Naive thymus-derived CD4-positive, alpha-beta T cell (primary cell): ENCODE measurements around the gene C1orf159. TPM values are rescaled to one million over a fixed set of nuclear protein-coding genes. Genes with fewer than 3 reads are reported as not detected.

Experiments used
- ATAC-seq: fragments of 150-1000 bp; cut with Tn5 transposase; 2 replicates; pipeline ENCODE4 v1.10.0; 2021; ENCODE audit warnings: mild to moderate bottlenecking, moderate library complexity
- CTCF ChIA-PET: fragments of 350-600 bp; sonication (Branson Sonifier 250); formaldehyde crosslinking; loops from one replicate; lab custom pipeline; 2021; ENCODE audit warnings: antibody characterized with exemption; lab: Charles Lee
- POLR2A ChIA-PET: fragments of 350-600 bp; sonication (Branson Sonifier 250); formaldehyde crosslinking; loops from one replicate; lab custom pipeline; 2021; ENCODE audit warnings: antibody characterized with exemption, inconsistent platforms; lab: Charles Lee
- DNase-seq, 9 donors: peaks; one replicate each; pipeline versions ENCODE4 v3.0.0 to v3.0.0-alpha.2; 2020 to 2022; ENCODE audit warnings: mixed read lengths in 1 of 9
- H3K27ac ChIP-seq: one replicate; pipeline ENCODE4 v1.7.0; 2013; ENCODE audit warnings: mild to moderate bottlenecking, low read depth, low read length, moderate library complexity
- H3K27me3 ChIP-seq, 2 donors: one replicate each; pipeline ENCODE4 v1.7.0; 2013; ENCODE audit warnings: low read length in 2 of 2, mild to moderate bottlenecking in 2 of 2, moderate library complexity in 2 of 2; ENCODE audit not compliant: control insufficient read depth in 2 of 2, insufficient read depth in 2 of 2
- H3K36me3 ChIP-seq, 3 experiments: 1 replicate in 2 of 3; 2 replicates in 1 of 3; pipeline ENCODE4 v1.7.0; 2013; ENCODE audit warnings: low read length in 3 of 3, mild to moderate bottlenecking in 3 of 3, moderate library complexity in 1 of 3; ENCODE audit not compliant: insufficient read depth in 3 of 3, control insufficient read depth in 2 of 3
- H3K4me1 ChIP-seq, 2 donors: one replicate each; pipeline ENCODE4 v1.7.0; 2013; ENCODE audit warnings: low read length in 2 of 2, mild to moderate bottlenecking in 2 of 2, moderate library complexity in 1 of 2; ENCODE audit not compliant: control insufficient read depth in 2 of 2, insufficient read depth in 2 of 2
- H3K4me3 ChIP-seq: 2 replicates; pipeline ENCODE4 v1.7.0; 2013; ENCODE audit warnings: mild to moderate bottlenecking, low read length
- H3K9me3 ChIP-seq, 3 experiments: 1 replicate in 2 of 3; 2 replicates in 1 of 3; pipeline ENCODE4 v1.7.0; 2013; ENCODE audit warnings: low read length in 3 of 3; ENCODE audit not compliant: control insufficient read depth in 2 of 3
- H3K27ac Mint-ChIP-seq, 9 donors: one replicate each; pipeline ENCODE4 v1.8.0; 2020 to 2022; ENCODE audit warnings: mixed read lengths in 9 of 9, mild to moderate bottlenecking in 8 of 9, moderate library complexity in 5 of 9, inconsistent platforms in 2 of 9
- H3K27me3 Mint-ChIP-seq, 5 donors: one replicate each; pipeline ENCODE4 v1.8.0; 2021 to 2022; ENCODE audit warnings: mixed read lengths in 5 of 5, mild to moderate bottlenecking in 1 of 5
- H3K36me3 Mint-ChIP-seq, 5 donors: one replicate each; pipeline ENCODE4 v1.8.0; 2020 to 2022; ENCODE audit warnings: mixed read lengths in 5 of 5, mild to moderate bottlenecking in 3 of 5, inconsistent platforms in 1 of 5
- H3K4me1 Mint-ChIP-seq, 7 donors: one replicate each; pipeline ENCODE4 v1.8.0; 2020 to 2022; ENCODE audit warnings: mixed read lengths in 7 of 7, mild to moderate bottlenecking in 3 of 7, inconsistent platforms in 1 of 7
- H3K4me3 Mint-ChIP-seq, 10 donors: one replicate each; pipeline ENCODE4 v1.8.0; 2020 to 2022; ENCODE audit warnings: mild to moderate bottlenecking in 10 of 10, mixed read lengths in 10 of 10, moderate library complexity in 6 of 10, inconsistent platforms in 2 of 10
- H3K9me3 Mint-ChIP-seq, 11 donors: one replicate each; pipeline ENCODE4 v1.8.0; 2020 to 2022; ENCODE audit warnings: mixed read lengths in 11 of 11, mild to moderate bottlenecking in 4 of 11, inconsistent platforms in 1 of 11, moderate library complexity in 1 of 11
- intact Hi-C, 2 donors: fragments of 100-400 bp; cut with micrococcal nuclease; formaldehyde crosslinking; loops; one replicate each; pipeline ENCODE4 v1.15.1; 2023
- polyA plus RNA-seq, 2 donors: library from polyadenylated mRNA; unstranded; fragments of 300-500 nt; fragmentation: Illumina TruSeq; gene quantifications; one replicate each; pipeline ENCODE4 v1.2.3, GENCODE V29; 2021
- total RNA-seq, 6 experiments: library from RNA in 5 of 6; stranded (reverse) in 5 of 6; gene quantifications; 1 replicate in 5 of 6; 2 replicates in 1 of 6; pipeline ENCODE4 v1.2.3 and lab custom pipeline; 2021 to 2026

C1orf159 gene
- total and polyA plus RNA-seq, 7 experiments from 2014 or later = 6.4 to 21.9 (median 19.2) TPM

DNA sequence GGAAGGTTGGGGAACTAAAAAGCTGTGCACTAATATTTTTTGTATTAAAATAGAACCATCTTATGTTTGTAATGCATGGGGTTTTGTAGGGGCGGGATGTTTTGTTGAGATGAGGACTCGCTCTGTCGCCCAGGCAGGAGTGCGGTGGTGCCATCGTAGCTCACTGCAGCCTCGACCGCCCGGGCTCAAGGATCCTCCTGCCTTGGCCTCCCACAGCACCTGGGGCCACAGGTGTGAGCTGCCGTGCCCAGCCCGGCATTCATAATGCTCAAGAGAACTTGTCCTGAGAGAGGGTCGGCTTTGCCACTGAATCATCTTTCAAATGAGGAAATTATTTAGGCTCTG is 3.0 kb upstream of the C1orf159 start:
- ChIA-PET POLR2A (no interaction called here), CTCF (interaction anchor here (1.6 kb wide), 1 partner anchor 173 kb away, joined by 6 read pairs; no protein-coding TSS in a partner anchor)
- peaks cover 8 to 10% of the 10 kb centered on the region in 2 donors for H3K4me1 ChIP-seq
- Mint-ChIP-seq H3K27ac (no peak overlapping the region), H3K4me1 (peaks cover 0 to 24% (median 8%) of the 10 kb centered on the region in 7 donors), H3K36me3 (peaks cover 0 to 5% (median 0%) of the 10 kb centered on the region in 5 donors), H3K4me3 (no peak overlapping the region), H3K9me3 (no peaks in the 10 kb centered on the region), H3K27me3 (peaks cover 0 to 15% (median 0%) of the 10 kb centered on the region in 5 donors)
- no peak for DNase-seq
- no peak overlapping the region for H3K4me3 ChIP-seq
- no peaks in the 10 kb centered on the region for H3K9me3 ChIP-seq
- no peak overlapping the region for H3K27ac ChIP-seq
- H3K36me3 ChIP-seq = no peaks in the 10 kb centered on the region
- H3K27me3 ChIP-seq = no peaks in the 10 kb centered on the region
- intact Hi-C loops = loop anchor here in 1 of 2 donors (10.0 kb wide), 1 partner anchor 496 kb away; the partner anchor contains the start of gene MIB2
- no peak for ATAC-seq

- CTCF ChIA-PET = no interaction called here
- no peaks in the 10 kb centered on the region for H3K27me3 ChIP-seq
Measured at GRCh38 chr1:1118011-1118875, 2.4 kb upstream of the C1orf159 start.

GRCh38 chr1:1117469-1117831 is 1.6 kb upstream of the C1orf159 start:
- Mint-ChIP-seq H3K4me1 (peaks cover 0 to 18% (median 13%) of the 10 kb centered on the region in 7 donors), H3K4me3 (peak overlapping the region in 9 of 10 donors; percentile 27 to 88 (median 58)), H3K27ac (peak overlapping the region in 1 of 9 donors; percentile 14), H3K36me3 (peaks cover 9 to 17% (median 10%) of the 10 kb centered on the region in 5 donors), H3K9me3 (peaks cover 0 to 9% (median 4%) of the 10 kb centered on the region in 11 donors), H3K27me3 (peaks cover 0 to 13% (median 0%) of the 10 kb centered on the region in 5 donors)
- no peak overlapping the region for H3K4me3 ChIP-seq
- DNase-seq (peak in 1 of 9 donors; percentile 26), ATAC-seq (no peak)
- peaks cover 0 to 10% (median 0%) of the 10 kb centered on the region in 3 experiments for H3K9me3 ChIP-seq
- CTCF ChIA-PET = no interaction called here
- no peak overlapping the region for H3K27ac ChIP-seq
- POLR2A ChIA-PET = interaction anchor here (0.9 to 1.1 kb wide), 2 partner anchors 263 to 662 kb away, joined by 3 read pairs; no protein-coding TSS in a partner anchor
- intact Hi-C loops = loop anchor here (2.0 to 10.0 kb wide), 3 partner anchors 77 to 497 kb away; partner anchors contain the start of gene MIB2 (in 1 of the 2)
- H3K4me1 ChIP-seq = peaks cover 7 to 8% of the 10 kb centered on the region in 2 donors
- peaks cover 0 to 7% (median 0%) of the 10 kb centered on the region in 3 experiments for H3K36me3 ChIP-seq
- no peaks in the 10 kb centered on the region for H3K27me3 ChIP-seq

More at GRCh38 chr1:1118011-1118875, 2.4 kb upstream of the C1orf159 start:
- Histone ChIP-seq H3K27ac (no peak overlapping the region), H3K4me3 (no peak overlapping the region), H3K9me3 (peaks cover 0 to 6% (median 0%) of the 10 kb centered on the region in 3 experiments), H3K4me1 (peaks cover 8 to 10% of the 10 kb centered on the region in 2 donors), H3K36me3 (peaks cover 0 to 3% (median 0%) of the 10 kb centered on the region in 3 experiments)
- Mint-ChIP-seq H3K9me3 (peaks cover 0 to 5% (median 2%) of the 10 kb centered on the region in 11 donors), H3K36me3 (peaks cover 4 to 10% (median 4%) of the 10 kb centered on the region in 5 donors), H3K27ac (no peak overlapping the region), H3K4me1 (peaks cover 0 to 19% (median 12%) of the 10 kb centered on the region in 7 donors), H3K27me3 (peaks cover 0 to 13% (median 0%) of the 10 kb centered on the region in 5 donors), H3K4me3 (peak overlapping the region in 3 of 10 donors; percentile 58 to 88 (median 65))
- no peak for DNase-seq
- no peak for ATAC-seq
- POLR2A ChIA-PET = no interaction called here
- intact Hi-C loops = loop anchor here in 1 of 2 donors (10.0 kb wide), 1 partner anchor 497 kb away; the partner anchor contains the start of gene MIB2

DNA sequence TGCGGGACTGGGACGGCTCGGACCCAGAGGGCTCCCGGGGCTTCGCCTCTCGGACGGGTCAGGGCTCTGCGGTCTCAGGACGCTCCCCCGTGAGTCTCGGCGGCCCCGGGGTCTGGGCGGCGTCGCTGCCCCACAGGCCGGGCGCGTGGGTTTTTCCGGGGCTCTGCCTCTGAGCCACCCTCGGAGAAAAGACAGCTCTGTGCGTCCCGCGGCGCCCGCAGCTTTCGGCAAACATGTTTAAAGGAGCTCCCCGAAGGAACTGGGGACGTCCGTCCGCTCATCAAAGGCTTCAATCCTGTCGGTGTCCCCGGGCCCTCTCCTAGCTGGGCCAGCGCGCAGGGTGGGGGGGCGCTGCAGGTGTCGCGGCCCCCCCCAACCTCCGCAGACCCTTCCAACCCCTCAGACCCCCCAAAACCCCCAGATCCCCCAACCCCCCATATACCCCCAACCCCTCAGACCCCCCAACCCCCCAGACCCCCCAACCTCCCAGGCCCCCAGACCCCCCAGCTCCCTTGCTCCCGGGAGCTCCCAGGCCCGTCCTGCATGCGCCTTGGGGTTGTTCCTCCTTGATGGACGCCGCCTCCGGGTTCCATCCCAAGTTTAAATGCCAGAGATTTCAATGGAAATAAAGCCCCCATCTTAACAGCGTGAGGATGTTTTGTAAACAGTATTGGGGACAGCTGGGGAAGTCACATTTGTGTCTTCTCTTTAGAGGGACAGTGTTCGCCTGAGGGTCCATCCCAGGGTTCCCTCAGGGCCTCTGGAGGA is 996 bp upstream of the C1orf159 start:
- H3K4me1 ChIP-seq = peaks cover 2 to 4% of the 10 kb centered on the region in 2 donors
- peak overlapping the region; percentile 71 for H3K27ac ChIP-seq
- Mint-ChIP-seq H3K27ac (peak overlapping the region in 1 of 9 donors; percentile 25), H3K9me3 (peaks cover 0 to 13% (median 5%) of the 10 kb centered on the region in 11 donors), H3K4me3 (peak overlapping the region in 9 of 10 donors; percentile 48 to 88 (median 57)), H3K36me3 (peaks cover 11 to 22% (median 15%) of the 10 kb centered on the region in 5 donors), H3K27me3 (peaks cover 0 to 13% (median 0%) of the 10 kb centered on the region in 5 donors), H3K4me1 (peaks cover 0 to 20% (median 13%) of the 10 kb centered on the region in 7 donors)
- peaks cover 0 to 12% (median 0%) of the 10 kb centered on the region in 3 experiments for H3K36me3 ChIP-seq
- peak overlapping the region; percentile 47 for H3K4me3 ChIP-seq
- intact Hi-C loops = loop anchor here (1.0 to 10.0 kb wide), 19 partner anchors 27 to 802 kb away; partner anchors contain the start of genes AURKAIP1 (in 2 of the 2), B3GALT6 (in 2 of the 2), ISG15 (in 2 of the 2) and PUSL1 (in 2 of the 2)
- peak in 5 of 9 donors; percentile 26 to 58 (median 32) for DNase-seq
- H3K27me3 ChIP-seq = no peaks in the 10 kb centered on the region
- ChIA-PET POLR2A (interaction anchor here (0.9 to 1.1 kb wide), 3 partner anchors 28 to 663 kb away, joined by 3 read pairs; no protein-coding TSS in a partner anchor), CTCF (interaction anchor here (1.0 kb wide), 1 partner anchor 256 kb away, joined by 3 read pairs; no protein-coding TSS in a partner anchor)
- ATAC-seq = no peak
- H3K9me3 ChIP-seq = peaks cover 0 to 10% (median 0%) of the 10 kb centered on the region in 3 experiments

- Histone ChIP-seq H3K9me3 (peaks cover 0 to 10% (median 0%) of the 10 kb centered on the region in 3 experiments), H3K4me1 (peaks cover 0 to 4% of the 10 kb centered on the region in 2 donors), H3K4me3 (no peak overlapping the region), H3K36me3 (peaks cover 0 to 13% (median 0%) of the 10 kb centered on the region in 3 experiments), H3K27ac (peak overlapping the region; percentile 76), H3K27me3 (no peaks in the 10 kb centered on the region)
- H3K4me3 Mint-ChIP-seq = peak overlapping the region; percentile 73 to 88 (median 81)
- DNase-seq (peak in 1 of 9 donors; percentile 22), ATAC-seq (no peak)
- CTCF ChIA-PET = no interaction called here
- POLR2A ChIA-PET = interaction anchor here (1.0 kb wide), 1 partner anchor 260 kb away, joined by 3 read pairs; the partner anchor contains the start of gene AURKAIP1
- peaks cover 0 to 20% (median 13%) of the 10 kb centered on the region in 7 donors for H3K4me1 Mint-ChIP-seq
- intact Hi-C loops = loop anchor here in 1 of 2 donors (10.0 kb wide), 1 partner anchor 500 kb away; the partner anchor contains the start of gene MIB2
- H3K27ac Mint-ChIP-seq = peak overlapping the region in 7 of 9 donors; percentile 43 to 81 (median 68)
- peaks cover 0 to 13% (median 0%) of the 10 kb centered on the region in 5 donors for H3K27me3 Mint-ChIP-seq
- peaks cover 11 to 27% (median 17%) of the 10 kb centered on the region in 5 donors for H3K36me3 Mint-ChIP-seq
- H3K9me3 Mint-ChIP-seq = peaks cover 0 to 13% (median 5%) of the 10 kb centered on the region in 11 donors
Measured at GRCh38 chr1:1115136-1115785, 628 bp downstream of the C1orf159 start.
